ENCODE measurements around the gene NYNRIN.
"Not testable (repeated sequence)": the region's sequence is repeated elsewhere in the genome, so short reads cannot be mapped to it uniquely, and the experiment has no call there.

NYNRIN gene

GRCh38 chr14:24384169-24384568, 14.6 kb upstream of the NYNRIN start:
- no peak for TF ChIP-seq CTCF (IDR thresholded peaks at IDR 0.05; ENCODE audit: borderline replicate concordance, control extremely low read depth, extremely low read depth, insufficient read depth, missing control alignments)
- no peak for DNase-seq (ENCODE audit: low spot score)
- in situ Hi-C loops (cut with MboI; ENCODE audit: low sequenced_read_pairs, unreplicated experiment), result no loop called here

GRCh38 chr14:24385524-24385923, 13.3 kb upstream of the NYNRIN start:
- in situ Hi-C loops (cut with MboI; ENCODE audit: low sequenced_read_pairs, unreplicated experiment), result no loop called here
- DNase-seq (ENCODE audit: low spot score), result no peak
- no peak for TF ChIP-seq CTCF (IDR thresholded peaks at IDR 0.05; ENCODE audit: borderline replicate concordance, control extremely low read depth, extremely low read depth, insufficient read depth, missing control alignments)

GRCh38 chr14:24387009-24387345, 11.8 kb upstream of the NYNRIN start:
- in situ Hi-C loops (cut with MboI; ENCODE audit: low sequenced_read_pairs, unreplicated experiment), result no loop called here
- no peak for TF ChIP-seq CTCF (IDR thresholded peaks at IDR 0.05; ENCODE audit: borderline replicate concordance, control extremely low read depth, extremely low read depth, insufficient read depth, missing control alignments)
- no peak for DNase-seq (ENCODE audit: low spot score)

GRCh38 chr14:24387579-24387978, 11.2 kb upstream of the NYNRIN start:
- in situ Hi-C loops (cut with MboI; ENCODE audit: low sequenced_read_pairs, unreplicated experiment); DNase-seq (ENCODE audit: low spot score): not testable (repeated sequence)

- in situ Hi-C loops (cut with MboI; ENCODE audit: low sequenced_read_pairs, unreplicated experiment), result no loop called here
- DNase-seq (ENCODE audit: low spot score), result no peak
- no peak for TF ChIP-seq CTCF (IDR thresholded peaks at IDR 0.05; ENCODE audit: borderline replicate concordance, control extremely low read depth, extremely low read depth, insufficient read depth, missing control alignments)
Observed at GRCh38 chr14:24388474-24389179, 10.2 kb upstream of the NYNRIN start.

- in situ Hi-C loops (cut with MboI; ENCODE audit: low sequenced_read_pairs, unreplicated experiment), result no loop called here
- DNase-seq (ENCODE audit: low spot score), result no peak
- no peak for TF ChIP-seq CTCF (IDR thresholded peaks at IDR 0.05; ENCODE audit: borderline replicate concordance, control extremely low read depth, extremely low read depth, insufficient read depth, missing control alignments)
Observed at GRCh38 chr14:24389226-24389848, 9.5 kb upstream of the NYNRIN start.

GRCh38 chr14:24390701-24391468, 7.9 kb upstream of the NYNRIN start:
- in situ Hi-C loops (cut with MboI; ENCODE audit: low sequenced_read_pairs, unreplicated experiment), result no loop called here
- TF ChIP-seq CTCF (IDR thresholded peaks at IDR 0.05; ENCODE audit: borderline replicate concordance, control extremely low read depth, extremely low read depth, insufficient read depth, missing control alignments), result no peak
- DNase-seq (ENCODE audit: low spot score), result no peak
